Esophagus squamous epithelium (tissue), 4 donors: ENCODE measurements around the gene SPSB3.

Experiments used
- POLR2A ChIP-seq, 4 donors: fragments of 450-650 bp; IDR thresholded peaks; one replicate each; pipeline ENCODE4 v1.6.1; 2017; ENCODE audit warnings: antibody characterized with exemption in 4 of 4, mild to moderate bottlenecking in 4 of 4, moderate library complexity in 3 of 4
- TF ChIP-seq, protein P1 (sequence below), 6 experiments: fragments of 450-650 bp in 4 of 6; fragments of 200-600 bp in 2 of 6; sonication (generic) in 2 of 6; IDR thresholded peaks; one replicate each; pipeline ENCODE4 v1.5.1; 2016 to 2019; ENCODE audit warnings: antibody characterized with exemption in 6 of 6, mild to moderate bottlenecking in 4 of 6, moderate library complexity in 4 of 6

DNA sequence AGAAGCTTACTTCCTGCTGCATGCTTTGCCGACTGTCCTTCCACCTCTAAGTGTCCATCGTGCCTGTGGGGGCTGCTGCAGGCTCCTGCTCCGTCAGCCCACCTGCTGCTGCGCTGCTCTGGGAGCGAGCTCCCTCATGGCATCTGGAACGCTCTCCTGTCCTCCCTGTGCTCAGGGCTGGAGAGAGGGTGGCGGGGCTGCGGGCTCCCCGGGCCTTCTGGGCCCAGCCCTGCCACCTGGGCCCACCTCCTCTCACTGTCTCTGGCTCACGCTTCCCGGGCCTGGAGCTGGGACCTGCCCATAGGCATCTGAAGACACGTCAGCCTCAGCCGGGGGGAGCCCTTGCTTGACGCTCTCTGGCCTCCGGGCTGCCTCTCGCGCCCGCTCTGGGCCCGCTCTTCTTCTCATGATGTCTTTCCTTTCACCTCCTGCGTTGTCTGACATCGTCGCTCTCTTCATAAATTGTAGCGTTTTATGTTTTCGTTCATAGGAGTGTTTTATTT, 38.0 kb downstream of the SPSB3 start:
- TF ChIP-seq POLR2A (IDR thresholded peaks at IDR 0.05), result no peak
- TF ChIP-seq, protein P1, sequence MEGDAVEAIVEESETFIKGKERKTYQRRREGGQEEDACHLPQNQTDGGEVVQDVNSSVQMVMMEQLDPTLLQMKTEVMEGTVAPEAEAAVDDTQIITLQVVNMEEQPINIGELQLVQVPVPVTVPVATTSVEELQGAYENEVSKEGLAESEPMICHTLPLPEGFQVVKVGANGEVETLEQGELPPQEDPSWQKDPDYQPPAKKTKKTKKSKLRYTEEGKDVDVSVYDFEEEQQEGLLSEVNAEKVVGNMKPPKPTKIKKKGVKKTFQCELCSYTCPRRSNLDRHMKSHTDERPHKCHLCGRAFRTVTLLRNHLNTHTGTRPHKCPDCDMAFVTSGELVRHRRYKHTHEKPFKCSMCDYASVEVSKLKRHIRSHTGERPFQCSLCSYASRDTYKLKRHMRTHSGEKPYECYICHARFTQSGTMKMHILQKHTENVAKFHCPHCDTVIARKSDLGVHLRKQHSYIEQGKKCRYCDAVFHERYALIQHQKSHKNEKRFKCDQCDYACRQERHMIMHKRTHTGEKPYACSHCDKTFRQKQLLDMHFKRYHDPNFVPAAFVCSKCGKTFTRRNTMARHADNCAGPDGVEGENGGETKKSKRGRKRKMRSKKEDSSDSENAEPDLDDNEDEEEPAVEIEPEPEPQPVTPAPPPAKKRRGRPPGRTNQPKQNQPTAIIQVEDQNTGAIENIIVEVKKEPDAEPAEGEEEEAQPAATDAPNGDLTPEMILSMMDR (IDR thresholded peaks at IDR 0.05), result no peak
